Hypothalamus (tissue), 51 donors: Measurements from ENCODE around the gene GPRIN3.

Experiments
- DNase-seq, 51 donors: peaks; one replicate each; lab custom pipeline; 2025; lab: John Stamatoyannopoulos, UW

The GPRIN3 gene

GRCh38 chr4:89294573-89295269 lies 12.9 kb downstream of the GPRIN3 start:
- no peak for DNase-seq

GRCh38 chr4:89293299-89293698 lies 14.3 kb downstream of the GPRIN3 start:
- no peak for DNase-seq

GRCh38 chr4:89290727-89291516 lies 16.7 kb downstream of the GPRIN3 start:
- DNase-seq: no peak

GRCh38 chr4:89289312-89289711 lies 18.3 kb downstream of the GPRIN3 start:
- no peak for DNase-seq

GRCh38 chr4:89288430-89288829 lies 19.2 kb downstream of the GPRIN3 start:
- no peak for DNase-seq

GRCh38 chr4:89287945-89288344 lies 19.7 kb downstream of the GPRIN3 start:
- no peak for DNase-seq

- no peak for DNase-seq
Observed at GRCh38 chr4:89285745-89286144, 21.9 kb downstream of the GPRIN3 start.

- DNase-seq: no peak
Observed at GRCh38 chr4:89284828-89285227, 22.8 kb downstream of the GPRIN3 start.

- no peak for DNase-seq
Observed at GRCh38 chr4:89284020-89284424, 23.6 kb downstream of the GPRIN3 start.

- DNase-seq: no peak
Observed at GRCh38 chr4:89283226-89284009, 24.2 kb downstream of the GPRIN3 start.

GRCh38 chr4:89279385-89279784 lies 28.2 kb downstream of the GPRIN3 start:
- DNase-seq: no peak

GRCh38 chr4:89277412-89277811 lies 30.2 kb downstream of the GPRIN3 start:
- no peak for DNase-seq

- no peak for DNase-seq
Observed at GRCh38 chr4:89276296-89276695, 31.3 kb downstream of the GPRIN3 start.

GRCh38 chr4:89275587-89275986 lies 32.0 kb downstream of the GPRIN3 start:
- no peak for DNase-seq

GRCh38 chr4:89273741-89274141 lies 33.9 kb downstream of the GPRIN3 start:
- DNase-seq: no peak

GRCh38 chr4:89270792-89271191 lies 36.8 kb downstream of the GPRIN3 start:
- DNase-seq: no peak

- no peak for DNase-seq
Observed at GRCh38 chr4:89269121-89269666, 38.4 kb downstream of the GPRIN3 start.

GRCh38 chr4:89268679-89269078 lies 38.9 kb downstream of the GPRIN3 start:
- no peak for DNase-seq

- DNase-seq: no peak
Observed at GRCh38 chr4:89267846-89268245, 39.8 kb downstream of the GPRIN3 start.

GRCh38 chr4:89267392-89267791 lies 40.2 kb downstream of the GPRIN3 start:
- DNase-seq: no peak

GRCh38 chr4:89266128-89266527 lies 41.5 kb downstream of the GPRIN3 start:
- DNase-seq: no peak
